GM21737 (cell line): Measurements from ENCODE around the gene SLC22A31.

Experiments used
- ATAC-seq: cut with Tn5 transposase; IDR thresholded peaks from one replicate; pipeline ENCODE4 v1.9.1; 2021; ENCODE audit warnings: mild to moderate bottlenecking, moderate library complexity; ENCODE audit not compliant: unreplicated experiment

Gene SLC22A31

GRCh38 chr16:89217138-89217387 lies 16.7 kb upstream of the SLC22A31 start:
- no peak for ATAC-seq

DNA sequence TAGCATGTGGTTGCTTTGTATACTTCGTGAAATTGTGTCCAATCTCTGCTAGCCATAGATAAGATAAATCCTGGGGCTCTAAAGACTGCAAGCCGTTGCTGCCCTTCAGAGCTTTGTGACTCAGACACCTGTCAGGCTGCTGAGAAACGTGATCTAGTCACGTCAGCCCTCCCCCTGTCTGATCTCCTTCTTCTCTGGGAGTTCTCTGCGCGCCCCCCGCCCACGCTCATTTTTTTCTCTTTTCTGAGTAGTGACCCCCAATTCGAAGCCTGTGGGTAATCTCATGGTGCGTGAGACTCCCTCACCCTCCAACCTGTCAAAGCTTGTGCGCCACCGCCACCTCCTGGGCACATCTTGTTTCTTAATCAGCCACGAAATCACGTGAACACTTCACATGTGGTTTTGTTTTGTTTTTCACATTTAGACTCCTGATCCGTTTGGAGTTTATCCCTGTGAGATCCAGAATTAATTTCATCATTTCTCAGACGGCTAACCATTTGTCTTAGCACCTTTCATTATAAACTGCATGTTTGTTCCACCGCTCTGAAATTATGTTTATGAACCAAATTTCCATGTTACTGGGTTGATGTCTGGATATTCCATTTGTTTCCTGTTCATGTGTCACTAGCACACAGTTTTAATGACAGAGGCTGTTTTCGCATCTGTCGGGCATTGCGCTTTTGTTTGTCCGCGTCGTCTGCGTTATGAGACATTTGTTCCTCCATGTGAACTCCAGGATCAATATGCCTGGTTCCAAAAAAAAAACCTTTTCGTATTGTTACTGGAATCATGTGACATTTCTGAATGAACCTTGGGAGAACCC lies 16.2 kb upstream of the SLC22A31 start:
- ATAC-seq = no peak

- no peak for ATAC-seq
Observed at GRCh38 chr16:89210904-89211515, 10.7 kb upstream of the SLC22A31 start.

DNA sequence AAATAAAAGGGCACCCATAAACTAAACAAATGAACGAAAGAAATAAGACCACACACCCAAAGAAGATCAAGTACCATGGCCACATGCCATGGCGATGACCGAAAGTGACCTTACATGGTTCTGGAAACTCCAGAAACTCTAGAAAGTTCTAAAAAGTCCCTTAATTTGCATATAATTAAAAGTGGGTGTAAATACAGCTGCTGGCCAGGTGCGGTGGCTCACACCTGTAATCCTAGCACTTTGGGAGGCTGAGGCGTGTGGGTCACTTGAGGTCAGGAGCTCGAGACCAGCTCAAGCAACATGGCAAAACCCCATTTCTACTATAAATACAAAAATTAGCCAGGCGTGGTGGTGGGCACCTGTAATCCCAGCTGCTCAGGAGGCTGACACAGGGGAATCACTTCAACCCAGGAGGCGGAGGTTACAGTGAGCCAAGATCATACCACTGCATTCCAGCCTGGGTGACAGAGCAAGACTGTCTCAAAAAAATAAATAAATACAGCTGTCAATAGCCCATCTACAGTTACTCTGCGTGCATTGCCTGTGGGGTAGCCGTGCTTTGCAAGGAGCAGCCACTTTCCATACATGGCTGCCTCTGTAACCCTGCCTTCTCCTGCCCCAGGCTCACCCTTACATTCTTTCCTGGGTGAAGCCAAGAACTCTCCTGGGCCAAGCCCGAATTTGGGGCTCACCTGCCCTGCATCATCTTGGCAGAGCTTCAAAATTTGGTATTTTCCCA lies 10.0 kb upstream of the SLC22A31 start:
- no peak for ATAC-seq

DNA sequence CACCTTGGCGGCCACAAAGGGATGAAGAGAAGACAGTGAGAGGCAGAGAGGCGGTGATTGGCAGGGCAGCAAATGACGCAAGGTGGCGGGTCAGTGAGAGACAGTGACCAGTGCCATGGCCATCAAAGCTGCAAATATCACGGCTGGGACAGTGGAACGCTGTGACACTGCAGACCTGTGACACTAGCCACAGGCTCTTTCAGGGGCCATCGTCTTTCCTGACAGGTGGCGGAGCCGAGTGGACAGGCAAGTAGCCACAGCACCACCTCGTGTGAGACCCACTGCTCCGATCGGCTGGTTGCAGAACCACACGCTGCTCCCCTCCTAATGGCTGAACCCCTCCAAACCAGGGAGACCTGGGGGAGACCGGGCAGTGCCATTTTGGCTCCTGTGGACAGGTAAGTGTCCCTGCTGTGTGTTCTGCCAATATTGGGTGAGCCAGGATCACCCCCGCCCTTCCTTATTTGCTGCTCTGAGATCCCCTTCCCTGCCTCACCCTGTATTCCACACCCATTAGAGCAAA lies 9.2 kb upstream of the SLC22A31 start:
- ATAC-seq = no peak

DNA sequence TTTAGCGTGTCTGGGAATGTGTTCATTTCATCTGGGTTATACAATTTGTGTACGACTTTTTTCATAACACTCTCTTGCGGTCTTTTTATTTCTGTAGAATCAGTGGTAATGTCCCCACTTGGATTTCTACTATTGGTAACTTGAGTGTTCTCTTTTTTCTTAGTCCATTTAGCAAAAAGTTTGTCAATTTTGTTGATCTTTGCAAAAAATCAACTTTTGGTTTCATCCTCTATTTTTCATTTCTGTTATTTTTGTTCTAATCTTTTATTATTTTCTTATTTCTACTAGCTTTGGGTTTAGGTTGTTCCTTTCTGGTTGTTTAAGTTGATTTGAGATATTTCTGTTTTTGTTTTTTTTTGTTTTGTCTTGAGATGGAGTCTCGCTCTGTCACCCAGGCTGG lies 7.7 kb upstream of the SLC22A31 start:
- ATAC-seq = no peak

- no peak for ATAC-seq
Observed at GRCh38 chr16:89202422-89203215, 2.3 kb upstream of the SLC22A31 start.

DNA sequence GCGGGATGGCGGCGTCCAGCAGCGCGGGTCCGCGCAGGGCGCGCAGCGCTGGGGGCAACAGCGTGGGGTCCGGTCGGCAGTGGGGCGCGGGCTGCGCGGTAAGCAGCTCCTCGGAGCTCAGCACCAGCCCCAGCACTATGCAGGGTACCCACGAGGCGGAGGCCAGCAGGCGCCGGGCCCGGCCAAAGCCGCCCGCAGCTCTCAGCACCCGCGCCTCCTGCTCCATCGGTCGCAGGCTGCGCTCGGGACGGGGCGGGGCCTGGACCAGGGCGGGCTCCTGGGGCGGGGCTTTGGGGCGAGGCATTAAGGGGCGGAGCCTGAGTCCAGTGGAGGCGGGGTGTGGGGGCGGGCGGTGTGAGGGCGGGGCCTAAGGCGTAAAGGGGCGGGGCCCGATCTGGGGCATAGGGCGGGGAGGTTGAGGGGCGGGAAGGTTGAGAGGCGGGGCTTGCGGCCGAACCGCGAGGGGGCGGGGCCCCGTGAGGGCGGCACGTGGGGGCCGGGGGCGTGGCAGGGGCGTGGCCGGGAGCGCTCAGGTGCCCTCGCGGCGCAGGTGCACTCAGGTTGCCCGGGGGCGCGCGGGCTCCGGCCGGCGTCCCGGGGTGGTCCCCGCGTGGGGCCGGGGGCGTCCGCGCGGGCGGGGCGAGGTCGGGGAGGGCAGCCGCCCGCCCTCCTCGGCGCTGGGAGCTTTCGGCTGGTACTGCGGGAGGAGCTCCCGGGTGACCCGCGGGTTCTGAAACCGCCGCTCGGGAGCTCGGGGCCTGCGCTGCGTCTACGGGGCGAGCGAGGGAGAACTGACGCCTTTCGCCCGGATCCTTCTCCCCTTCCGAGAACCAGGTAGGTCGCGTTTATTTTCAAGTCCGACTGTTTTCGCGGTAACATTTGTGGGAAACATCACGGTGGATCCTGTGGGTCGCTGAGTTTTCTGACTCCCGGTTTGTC lies 1.4 kb upstream of the SLC22A31 start:
- ATAC-seq = no peak

GRCh38 chr16:89200850-89201411 lies 594 bp upstream of the SLC22A31 start:
- no peak for ATAC-seq

DNA sequence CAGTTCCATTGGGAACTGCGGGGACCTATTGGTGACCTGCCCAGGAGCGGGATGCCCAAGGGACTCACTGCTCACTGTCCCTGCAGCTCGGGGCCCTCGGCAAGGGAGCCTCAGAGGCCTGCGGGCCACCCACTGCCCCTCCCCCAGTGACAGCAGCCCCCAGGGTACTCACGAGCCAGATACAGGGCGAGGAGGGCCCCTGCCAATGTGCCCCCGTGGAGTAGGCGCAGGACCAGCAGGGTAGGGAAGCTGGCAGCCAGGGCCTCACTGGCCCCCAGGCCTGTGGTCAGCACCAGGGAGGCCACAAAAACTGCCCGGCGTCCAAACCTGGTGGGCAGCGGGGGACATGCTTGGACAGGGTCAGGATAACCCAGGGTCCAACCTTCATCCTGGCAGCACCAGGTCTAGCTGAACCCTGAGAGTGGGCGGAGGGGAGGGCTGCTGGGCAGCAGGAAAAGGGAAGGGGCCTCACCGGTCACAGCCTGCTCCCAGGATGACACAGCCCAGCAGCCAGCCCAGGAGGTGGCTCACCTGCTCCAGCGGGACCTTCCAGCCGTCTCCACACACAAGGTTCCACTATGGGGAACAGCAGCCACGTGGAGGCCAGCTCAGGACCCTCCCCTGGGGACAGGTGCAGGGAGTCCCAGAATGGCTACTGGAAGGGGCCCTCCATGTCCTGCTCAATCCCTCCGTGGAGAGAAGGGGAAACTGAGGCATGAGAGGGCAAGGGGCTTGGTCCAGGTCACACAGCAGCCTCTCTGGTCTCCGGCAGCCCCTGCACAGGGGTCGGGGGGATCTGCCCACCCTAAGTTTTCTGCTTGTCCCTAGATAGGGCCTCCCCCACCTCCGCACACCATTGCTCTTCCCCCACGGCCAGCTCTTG lies 855 bp downstream of the SLC22A31 start:
- no peak for ATAC-seq

- ATAC-seq = no peak
Observed at GRCh38 chr16:89198417-89199240, 1.7 kb downstream of the SLC22A31 start.

DNA sequence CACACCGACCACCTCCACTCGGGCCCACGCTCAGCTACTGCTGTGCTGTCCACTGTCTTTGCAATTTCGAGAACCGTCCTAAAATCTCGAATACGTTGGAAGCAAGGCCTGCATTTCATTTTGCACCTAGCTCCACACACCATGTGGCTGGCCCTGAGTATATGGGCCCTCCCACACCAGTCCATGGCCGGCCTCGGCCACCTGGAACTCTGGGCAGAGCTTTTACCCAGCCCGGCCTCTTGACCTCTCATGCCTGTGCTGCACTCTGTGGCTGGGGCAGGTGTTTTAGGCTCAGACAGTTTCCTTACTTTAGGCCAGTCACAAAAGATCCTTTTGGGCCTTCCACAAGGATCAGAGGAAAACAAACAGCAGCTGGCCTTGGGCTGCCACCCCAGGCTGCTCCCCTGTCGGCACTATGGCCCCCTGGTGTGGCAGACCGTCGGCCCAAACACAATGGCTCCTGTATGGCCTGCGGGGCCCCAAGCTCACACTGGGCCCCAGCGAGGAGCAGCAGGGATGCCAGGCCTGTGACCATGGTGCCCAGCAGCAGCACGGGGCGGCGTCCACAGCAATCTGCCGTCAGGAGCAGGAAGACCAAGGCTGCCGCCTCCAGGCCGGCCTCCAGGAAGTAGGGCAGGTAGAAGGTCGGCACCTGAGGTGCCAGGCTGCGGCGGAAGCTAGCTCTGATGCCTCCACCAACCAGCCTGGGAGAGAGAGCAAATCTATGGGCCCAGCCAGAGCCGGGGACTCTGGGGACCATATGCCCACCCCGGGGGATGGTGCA lies 2.5 kb downstream of the SLC22A31 start:
- no peak for ATAC-seq

DNA sequence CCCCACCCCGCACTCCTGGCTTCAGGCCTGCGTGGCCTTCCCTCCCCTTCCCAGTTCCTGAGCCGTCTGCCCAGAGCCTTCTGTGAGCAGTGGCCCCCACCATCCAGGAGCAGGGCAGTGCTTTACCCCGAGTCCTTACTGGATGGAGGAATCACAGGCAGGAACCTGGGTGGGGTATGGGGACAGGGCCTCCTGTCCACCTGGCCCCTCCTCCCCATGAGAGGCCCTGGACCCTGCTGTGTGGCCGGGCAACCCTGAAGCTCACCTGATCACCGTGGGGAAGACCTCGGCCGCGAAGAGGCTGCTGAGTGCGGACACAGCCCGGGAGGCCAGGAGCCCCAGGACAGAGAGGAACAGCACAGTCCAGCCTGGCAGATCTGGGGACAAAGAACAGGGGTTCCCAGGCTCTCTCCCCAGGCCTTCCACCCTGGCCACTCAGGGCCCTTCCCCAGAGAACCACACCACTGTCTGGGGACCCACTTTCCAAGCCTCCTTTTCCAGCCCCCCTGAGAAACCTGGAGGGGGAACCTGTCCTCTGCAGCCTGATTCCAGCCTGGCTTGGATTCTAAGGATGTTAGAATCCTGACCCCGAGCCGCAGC lies 3.2 kb downstream of the SLC22A31 start:
- no peak for ATAC-seq

GRCh38 chr16:89195521-89196171 lies 4.7 kb downstream of the SLC22A31 start:
- no peak for ATAC-seq

GRCh38 chr16:89194340-89195311 lies 5.7 kb downstream of the SLC22A31 start:
- ATAC-seq = no peak
